NCI-H524 treated with DMSO at 0.1 percent for 48 hours (cell line): ENCODE measurements around the gene NPTX1.

Experiments
- DNase-seq: peaks from one replicate; lab custom pipeline; 2025; lab: John Stamatoyannopoulos, UW

Gene NPTX1

DNA sequence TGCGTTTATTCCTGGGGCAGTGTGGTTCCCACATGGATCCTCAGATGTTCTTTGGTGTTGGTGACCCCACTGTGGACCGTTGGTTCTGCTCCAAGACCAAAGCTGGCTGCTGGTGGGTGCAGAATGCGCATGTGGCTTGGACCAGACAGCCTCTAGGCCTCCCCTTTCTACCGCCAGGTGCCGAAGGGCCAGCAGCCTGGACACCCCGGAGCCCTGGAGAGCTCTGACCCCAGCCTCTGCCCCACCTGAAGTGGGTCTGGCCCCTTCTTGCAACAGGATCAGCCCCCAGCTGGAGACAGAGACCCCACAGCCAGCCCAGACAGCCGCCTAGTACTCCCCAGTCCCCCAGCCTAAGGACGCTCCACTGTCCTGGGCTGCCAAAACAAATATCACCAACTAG lies 18.4 kb downstream of the NPTX1 start:
- DNase-seq = no peak

DNA sequence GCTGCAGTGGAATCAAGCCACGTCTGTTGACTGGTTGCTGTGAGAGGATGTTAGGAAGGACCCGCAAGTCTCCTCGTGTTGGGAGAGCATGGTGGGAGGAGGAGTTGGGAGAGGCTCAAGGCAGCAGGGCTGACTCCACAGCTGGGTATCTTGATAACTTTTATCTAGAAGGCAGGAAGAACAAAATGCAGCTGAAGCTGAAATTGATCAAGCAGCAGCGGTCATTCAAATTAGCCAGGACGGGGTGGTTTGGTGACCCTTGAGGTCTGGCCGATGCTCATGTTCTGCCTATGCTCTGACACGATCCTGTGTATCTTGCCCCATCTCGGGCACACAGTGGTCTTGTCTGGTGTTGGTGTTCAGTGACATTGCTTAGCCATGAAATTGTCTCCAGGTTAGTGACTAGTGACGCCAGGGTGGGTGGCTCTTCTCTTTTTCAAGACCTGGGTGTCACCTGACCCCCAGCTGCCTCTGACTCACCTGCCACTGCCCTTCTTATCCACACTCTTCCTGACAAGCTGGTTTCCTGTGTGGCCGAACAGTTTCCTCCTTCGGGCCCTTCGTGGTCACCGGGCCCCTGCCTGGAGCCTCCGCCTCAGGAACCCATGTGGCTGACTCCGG lies 19.1 kb downstream of the NPTX1 start:
- no peak for DNase-seq

DNA sequence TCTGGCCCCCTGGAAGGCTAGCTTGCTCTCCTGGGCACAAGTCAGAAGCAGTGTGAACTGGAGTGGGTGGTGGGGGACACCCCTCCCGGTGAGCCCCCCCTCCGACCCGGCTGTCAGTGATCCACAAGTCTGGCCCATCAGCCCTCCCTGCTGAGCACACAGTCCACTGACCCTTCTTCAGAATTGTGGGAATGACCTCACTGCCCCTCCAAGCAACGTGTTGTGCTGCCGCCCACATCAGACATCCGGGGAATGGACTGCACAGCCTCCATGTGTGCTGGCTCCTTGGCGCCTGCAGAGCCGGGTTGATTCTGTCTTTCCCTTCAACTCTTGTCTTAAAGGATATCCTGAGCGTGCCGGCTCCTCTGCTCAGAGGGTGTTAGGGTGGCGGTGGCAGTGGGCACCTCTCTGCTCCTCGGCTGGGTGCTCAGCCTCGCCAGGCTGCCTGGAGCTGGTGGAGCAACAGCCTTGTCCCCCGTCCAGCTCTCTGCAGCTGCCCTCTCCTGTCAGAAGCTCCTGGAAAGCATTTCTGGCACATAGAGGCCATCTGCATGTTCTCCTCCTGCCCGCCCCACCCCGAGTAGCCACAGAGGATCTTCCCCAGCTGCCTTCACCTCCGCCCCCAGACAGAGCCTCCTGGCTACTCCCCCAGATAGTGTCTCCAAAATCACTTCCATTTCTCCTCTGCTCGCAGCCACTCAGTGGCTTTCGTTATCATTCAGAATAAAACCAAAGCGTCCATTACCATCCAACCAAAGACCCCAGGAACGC lies 19.8 kb downstream of the NPTX1 start:
- no peak for DNase-seq

DNA sequence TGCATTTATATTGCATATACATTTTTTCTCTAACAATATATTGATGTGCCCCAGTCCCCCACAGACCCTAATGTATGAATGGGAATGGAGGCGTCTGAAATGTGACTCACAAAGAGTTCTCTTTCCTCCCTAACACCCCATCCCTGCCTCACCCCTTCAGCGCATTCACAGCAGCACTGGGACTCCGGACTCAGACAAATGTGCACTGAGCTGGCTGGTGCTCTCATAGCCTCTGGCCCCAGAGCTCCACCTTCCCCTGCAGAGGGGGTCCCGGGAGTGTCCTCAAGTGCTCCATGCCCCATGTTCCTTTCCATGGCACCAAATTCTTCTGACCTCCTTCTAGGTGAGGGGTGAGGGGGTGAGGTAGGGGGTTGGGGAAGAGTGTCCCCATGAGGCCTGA lies 20.6 kb downstream of the NPTX1 start:
- no peak for DNase-seq

DNA sequence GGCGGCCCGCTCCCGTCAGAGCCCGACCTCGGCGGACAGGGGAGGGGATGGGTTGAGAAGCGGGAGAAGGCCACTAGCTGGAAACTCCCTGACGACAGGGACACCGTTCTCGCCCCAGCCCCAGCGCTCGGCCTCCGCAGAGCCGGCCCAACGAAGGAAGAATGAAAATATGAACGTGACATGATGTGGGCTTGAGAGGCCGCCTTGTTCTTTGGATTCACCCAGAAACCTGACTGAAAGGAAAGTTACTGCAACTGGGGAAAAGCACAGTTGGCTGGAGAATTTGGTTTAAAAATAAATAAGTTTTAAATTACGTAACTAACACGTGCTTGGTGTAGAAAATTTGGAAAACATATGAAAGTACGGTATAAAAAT lies 21.1 kb downstream of the NPTX1 start:
- DNase-seq = no peak

DNA sequence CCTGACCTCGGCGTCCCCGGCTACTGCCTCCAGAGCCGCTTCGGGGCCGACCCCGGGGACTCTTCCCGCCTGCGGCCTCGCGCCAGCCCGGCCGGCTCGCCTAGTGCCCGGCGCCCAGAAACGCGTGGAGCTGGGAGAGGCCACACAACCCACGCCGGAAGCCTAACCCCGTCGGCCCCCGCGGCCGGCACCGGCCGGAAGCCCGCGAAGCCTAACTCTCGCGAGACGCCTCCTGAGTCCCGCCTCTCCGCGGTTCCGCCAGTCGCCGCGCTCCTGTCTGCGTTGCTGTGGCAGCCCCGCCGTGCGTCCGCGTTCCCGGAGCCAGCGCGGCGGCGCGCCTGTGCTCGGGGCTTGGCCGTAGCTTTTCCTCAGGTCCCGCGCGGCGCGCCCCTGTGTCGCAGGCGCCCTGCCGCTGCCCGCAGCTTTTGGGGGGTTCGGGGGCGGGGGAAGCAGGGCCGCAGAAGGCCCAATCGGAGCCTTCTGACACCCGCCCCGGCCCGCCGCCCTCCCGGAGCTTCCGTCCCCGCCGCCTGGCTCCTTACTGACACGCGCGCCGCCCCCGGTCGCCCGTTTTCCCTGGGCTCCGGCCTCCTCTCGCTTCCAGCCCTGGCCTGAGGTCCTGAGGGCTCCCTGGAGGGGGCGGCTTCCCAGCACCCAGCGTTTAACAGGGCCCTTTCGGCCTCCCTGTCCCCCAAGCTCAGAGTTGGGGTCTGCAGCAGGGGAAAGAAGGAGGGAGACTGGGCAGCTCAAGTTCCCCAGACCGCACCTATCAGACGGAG lies 21.7 kb downstream of the NPTX1 start:
- peak; percentile 76 for DNase-seq

DNA sequence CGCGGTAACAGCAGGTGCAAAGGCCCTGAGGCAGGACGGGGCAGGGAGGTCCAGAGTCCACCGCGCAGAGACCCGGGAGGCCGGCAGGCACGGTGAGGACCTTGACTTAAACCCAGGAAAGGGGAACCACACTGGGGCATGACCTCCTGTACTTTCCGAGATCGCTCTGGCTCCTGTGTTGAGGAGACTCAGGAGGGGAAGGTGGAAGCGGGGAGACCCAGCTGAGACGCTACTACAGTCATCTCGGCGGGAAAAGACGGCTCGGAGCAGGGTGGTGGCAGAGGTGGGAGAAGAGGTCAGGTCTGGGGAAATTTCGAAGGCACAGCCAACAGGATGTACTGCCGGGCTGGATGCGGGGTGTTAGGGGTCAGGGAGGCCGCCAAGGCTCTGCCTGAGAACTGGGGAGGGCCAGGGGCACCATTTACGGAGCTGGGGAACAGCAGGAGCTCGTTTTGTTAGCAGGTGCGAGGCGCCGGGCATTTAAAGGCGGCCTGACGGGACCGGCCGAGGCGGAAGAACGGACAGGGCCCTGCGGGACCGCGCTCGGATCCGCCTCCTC lies 22.3 kb downstream of the NPTX1 start:
- no peak for DNase-seq

DNA sequence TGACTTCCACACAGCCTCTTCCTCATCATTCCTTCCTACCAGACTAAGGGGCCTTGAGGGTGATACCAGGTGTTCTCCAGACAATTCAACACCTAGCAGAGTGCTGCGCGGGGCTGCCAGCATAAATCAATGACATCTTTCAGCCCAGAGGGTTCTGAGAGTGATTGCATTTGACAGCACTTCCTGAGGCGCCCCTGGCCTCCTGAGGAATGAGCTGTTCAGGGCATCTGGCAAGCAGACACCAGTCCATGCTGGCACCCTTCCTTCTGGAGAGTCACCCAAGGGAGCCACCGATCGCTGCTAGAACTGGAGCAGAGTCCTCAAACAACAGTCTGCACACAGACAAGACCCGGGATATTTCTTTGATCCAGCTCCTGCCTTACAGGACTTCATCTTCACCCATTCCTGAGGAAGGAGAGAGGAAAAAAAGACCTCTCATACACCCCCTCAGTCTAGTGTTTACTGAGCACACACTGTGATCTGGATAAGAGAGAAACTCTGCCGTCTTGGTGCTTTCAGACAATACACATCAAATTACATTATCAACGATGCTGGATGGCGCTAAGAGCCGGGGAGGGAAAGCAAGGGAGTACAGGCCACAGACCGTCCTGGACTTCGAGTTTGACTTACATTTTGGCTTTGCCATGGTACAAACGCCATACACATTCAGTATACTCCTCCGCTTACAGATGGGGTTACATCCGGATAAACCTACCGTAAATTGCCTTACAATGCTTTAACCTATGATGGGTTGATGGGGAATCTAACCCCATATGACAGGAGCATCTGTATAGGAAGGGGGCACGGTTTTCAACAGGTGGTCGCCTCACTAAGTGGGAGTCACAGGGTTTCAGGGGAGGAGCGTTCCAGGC lies 23.0 kb downstream of the NPTX1 start:
- no peak for DNase-seq

DNA sequence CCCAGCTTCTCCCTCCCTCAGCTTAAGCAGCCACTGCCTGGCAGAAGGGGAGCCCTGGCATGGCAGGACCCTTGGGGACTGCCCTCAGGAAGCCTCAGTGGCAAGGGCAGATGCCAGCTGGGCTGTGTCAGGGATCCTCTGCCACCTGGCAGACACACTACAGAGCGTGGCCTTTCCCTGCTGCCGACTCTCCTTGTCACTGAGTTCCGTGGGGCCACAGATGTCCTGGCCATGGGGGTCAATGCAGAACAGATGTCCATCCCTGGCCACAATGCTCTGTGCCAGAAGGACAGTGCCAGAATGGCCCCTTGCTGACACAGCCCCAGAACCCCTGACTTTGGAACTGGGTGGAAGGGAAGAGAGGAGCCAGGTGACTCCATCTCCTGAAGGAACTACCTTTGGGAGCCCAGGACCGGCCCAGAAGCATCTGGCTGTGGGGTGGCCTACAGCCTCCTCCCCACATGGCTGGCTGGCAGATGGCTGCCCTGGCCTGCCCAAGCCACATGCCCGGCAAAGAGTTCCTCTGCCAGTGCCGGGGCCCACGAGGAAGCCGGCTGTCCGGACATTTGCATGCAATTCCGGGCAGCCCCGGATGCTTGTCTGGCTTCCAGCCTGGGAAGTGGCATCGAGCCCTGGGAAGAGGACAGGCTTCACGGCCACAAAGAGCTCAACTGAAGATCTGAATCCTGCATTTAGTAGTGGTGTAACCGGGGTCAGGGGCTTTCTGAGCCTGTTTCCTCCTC lies 24.1 kb downstream of the NPTX1 start:
- peak; percentile 16 for DNase-seq

DNA sequence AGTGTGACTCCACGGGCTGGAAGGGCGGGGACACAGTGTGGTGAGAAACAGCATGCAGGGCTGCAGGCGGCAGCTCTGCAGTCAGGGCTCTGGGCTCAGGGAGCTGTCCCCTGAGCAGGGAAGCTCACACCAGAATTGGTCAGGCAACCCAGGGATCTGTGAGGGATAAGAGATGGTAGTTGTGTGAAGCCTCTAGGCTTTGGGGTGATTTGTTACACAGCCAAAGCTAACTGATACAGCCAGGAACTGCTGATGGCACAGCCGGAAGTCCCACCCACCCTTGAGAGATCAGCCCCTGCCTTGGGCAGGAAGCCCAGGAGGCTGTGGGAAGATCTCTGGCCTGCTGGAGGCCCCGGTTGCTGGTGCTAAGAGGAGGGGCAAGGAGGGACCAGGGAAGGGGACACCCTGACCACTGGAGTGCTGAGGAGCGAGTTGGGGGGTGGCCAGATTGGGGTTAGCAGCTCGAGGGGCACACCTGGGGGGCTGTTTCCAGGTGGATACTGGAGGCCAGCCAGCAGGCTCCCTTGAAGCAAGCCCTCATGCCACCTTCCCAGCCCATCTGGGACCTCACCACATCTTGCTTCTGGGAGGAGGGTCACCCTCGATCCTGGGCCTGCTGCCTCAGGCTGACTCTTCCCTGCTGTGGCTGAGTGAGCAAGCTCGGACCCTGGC lies 25.2 kb downstream of the NPTX1 start:
- DNase-seq = no peak

DNA sequence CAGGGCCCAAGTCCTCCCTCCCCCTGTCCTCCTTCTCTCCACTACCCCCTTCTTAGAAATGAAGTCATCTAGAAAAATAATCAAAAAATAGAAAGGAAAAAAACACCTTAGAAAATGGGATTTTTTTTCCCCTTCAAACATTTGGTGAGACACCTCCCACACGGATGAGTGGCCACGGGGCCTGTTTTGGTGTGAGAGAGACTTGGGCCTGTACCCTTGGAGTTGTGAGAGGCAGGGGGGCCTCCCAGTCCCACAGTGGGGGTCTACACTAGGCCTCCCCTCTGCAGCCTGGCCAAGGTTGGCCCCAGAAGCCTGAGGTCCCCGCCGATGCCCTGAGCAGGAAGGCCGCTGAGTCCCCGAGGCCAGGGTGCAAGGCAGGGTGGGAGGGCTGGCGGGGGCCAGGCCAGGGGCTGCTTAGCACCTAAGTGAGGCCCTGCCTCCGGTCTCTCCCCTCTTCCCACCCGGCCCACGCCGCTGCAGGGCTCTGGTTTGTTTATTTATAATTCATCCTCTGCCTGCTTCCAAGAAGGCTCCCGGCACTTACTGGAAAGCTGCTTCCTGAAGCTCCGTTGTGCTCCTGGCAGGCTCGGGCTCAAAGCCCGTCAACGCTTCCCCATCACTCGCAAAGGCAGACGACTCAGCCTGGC lies 26.4 kb downstream of the NPTX1 start:
- no peak for DNase-seq

DNA sequence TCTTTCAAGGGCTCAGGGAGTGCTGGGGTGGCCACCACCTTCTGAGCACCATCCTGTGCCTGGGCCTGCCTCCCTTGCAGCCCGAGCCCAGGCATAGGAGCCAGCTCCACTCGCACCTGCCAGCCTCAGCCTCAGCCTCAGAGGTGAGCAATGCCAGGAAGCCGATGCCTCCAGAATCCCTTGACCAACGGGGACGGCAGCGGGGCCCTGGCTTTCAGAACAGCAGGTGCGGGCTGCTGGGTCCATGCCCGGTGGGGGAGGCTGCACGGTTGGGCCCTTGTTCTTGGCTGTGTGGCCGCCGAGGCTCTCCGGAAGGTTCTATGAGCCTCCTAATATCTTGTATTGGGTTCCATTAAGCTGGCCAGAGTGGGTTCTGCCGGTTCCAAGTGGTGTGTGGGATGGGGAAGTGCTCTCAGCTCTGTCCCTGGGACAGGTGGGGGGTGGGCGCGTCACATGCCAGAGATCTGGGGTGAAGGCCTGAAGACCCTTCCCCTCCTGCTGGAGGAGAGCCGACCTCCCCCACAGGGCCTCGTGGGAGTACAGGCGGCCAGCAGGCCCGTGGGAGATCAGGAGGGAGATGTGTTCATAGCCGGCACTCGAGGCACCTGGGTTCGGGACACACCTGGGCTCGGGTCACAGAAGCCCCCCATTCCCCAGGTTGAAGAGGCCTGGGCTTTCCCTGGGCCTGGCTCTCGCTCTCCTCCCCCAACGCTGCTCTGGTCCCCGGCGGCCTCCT lies 27.0 kb downstream of the NPTX1 start:
- DNase-seq = no peak

DNA sequence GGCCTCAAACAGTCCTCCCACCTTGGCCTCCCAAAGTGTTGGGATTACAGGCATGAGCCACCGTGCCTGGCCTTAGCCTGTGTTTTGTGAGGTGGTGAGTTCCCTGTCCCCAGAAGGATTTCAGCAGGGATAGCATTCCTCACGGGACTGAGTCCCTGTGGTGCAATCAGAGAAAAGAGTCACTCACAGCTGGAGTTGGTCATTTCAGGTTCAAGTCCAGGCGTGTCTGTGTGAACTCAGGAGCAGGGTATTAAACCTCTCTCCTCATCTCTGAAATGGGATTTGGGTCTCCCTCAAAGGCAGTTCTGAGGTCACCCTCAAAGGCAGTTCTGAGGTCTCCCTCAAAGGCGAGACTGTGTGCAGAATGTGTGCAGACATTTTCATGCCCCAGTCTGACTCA lies 28.6 kb downstream of the NPTX1 start:
- DNase-seq = no peak

DNA sequence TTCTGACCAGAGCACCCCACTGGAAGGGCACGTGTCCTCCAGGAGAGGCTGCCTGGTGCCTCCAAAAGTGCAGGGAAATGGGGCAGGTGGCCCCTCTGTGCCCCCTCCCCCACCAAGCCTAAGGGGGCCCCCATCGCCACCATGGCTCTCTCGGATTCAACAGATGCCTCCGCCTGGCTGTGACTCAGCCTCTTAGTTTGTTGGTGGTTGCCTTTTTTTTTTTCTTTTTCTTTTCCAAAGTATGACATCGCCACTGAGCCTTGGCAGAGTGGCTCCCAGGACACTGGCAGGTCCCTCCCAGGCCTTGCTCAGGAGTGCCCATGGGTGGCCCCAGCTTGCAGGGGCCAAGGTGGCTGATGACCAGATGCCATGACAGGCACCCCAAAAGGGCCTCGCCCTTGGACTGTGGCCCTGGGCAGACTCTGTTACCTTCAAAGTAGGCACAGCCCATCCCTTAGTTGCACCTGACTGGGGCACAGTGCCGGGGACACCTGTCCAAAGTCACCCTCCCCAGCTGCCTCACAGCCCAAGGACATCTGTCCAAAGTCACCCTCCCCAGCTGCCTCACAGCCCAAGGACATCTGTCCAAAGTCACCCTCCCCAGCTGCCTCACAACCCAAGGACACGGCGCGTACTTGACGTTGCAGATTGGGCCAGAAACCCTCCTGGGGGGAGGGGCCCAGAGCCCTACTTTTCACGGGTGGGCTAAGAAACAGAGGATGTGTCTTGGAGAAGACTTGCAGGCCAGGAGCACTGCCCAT lies 29.6 kb downstream of the NPTX1 start:
- DNase-seq = peak; percentile 35

DNA sequence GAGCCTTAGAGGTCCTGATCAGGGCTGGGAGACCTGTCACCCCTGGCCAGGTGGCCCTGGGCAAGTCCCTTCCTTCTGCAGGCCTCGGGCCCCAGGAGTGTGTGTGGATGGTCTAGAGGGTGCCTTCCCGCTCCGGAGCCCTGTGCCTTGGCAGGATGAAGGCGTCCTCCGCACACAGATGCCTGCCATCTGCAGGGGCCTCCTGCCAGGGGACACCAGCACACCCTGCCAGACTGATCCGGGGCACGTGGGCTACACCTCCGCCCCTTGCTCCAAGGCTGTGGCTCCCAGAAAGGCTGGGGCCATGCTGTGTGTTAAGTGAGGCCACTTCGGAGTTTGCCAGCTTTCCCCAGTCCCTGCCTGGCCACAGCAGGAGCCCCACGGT lies 30.7 kb downstream of the NPTX1 start:
- DNase-seq = peak; percentile 90

DNA sequence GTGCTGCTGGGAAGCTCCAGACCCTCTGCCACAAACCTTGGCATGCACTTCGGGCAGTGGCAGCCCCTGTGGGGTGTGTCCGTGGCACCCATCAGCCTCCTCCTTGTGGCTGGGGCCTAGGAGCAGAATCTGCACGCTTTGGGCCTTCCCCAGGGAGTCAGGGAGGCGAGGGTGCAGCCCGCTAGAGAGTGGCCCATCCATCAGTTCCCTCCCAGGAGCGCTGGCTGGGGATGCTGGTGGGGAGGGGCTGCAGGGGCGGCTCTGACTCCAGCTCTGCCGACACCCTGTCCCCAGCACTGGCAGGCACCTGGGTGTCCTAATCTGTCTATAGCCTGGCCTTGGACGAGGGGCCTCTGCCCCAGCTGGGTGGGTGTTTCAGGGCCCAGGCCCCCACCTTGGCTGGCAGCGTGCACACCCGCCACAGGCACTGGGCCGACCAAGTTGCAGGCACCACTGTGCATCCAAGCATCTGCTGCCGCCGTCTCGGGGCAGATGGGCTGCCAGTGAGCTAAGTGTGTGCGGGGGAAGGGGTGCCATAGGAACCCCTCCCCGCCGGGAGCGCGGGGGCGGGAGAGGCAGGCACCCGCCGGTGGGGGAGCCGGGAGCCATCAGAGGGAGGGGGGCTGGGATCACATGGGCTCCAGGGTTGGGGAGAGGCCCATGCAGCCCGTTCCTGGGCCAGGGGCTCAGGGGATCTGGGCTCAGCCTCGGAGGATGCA lies 31.2 kb downstream of the NPTX1 start:
- peak; percentile 80 for DNase-seq

DNA sequence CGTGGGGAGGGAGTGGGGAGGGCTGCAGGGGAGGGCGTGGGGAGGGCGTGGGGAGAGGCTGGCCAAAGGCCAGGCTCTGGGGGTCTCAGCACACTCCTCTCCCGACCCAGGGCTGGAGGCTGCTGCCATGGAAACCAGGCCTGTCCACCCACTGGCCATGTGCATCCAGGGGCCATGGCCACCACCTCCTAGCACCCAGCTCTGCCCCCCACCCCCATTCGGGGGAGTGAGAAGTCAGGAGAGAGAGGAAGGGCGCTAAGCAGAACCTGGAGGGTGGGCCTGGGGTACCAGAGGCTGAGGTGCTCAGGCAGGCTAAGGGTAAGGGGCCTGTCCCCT lies 31.8 kb downstream of the NPTX1 start:
- DNase-seq = no peak
